H1 (cell line): ENCODE data around the gene GNG14. TPM values are rescaled to one million over a fixed set of nuclear protein-coding genes. Genes with fewer than 3 reads are reported as not detected.

ENCODE experiments used
- CTCF ChIA-PET: fragments of 300-600 bp; sonication (Branson Sonifier 250); formaldehyde crosslinking; loops from one replicate; lab custom pipeline; 2021; ENCODE audit not compliant: partially characterized antibody; lab: Charles Lee
- POLR2A ChIA-PET: fragments of 300-600 bp; sonication (Branson Sonifier 250); formaldehyde crosslinking; loops from one replicate; lab custom pipeline; 2021; ENCODE audit warnings: inconsistent platforms; ENCODE audit not compliant: partially characterized antibody; lab: Charles Lee
- DNase-seq, 2 experiments: peaks; one replicate each; pipeline versions ENCODE4 v3.0.0 to v3.0.0-alpha.2; 2010 to 2022; ENCODE audit warnings: low spot score in 2 of 2, low read depth in 1 of 2, mixed read lengths in 1 of 2
- FAIRE-seq: peaks from 2 replicates; lab custom pipeline; 2011; peaks lifted over from hg19 to GRCh38; lab: Jason Lieb, UNC
- H2AFZ ChIP-seq: 2 replicates; pipeline ENCODE4 v1.8.1; 2012; ENCODE audit warnings: low read length, inconsistent platforms
- H2AK5ac ChIP-seq: 2 replicates; pipeline ENCODE4 v1.6.1; 2013; ENCODE audit warnings: low read depth, low read length
- H2BK120ac ChIP-seq: replicated peaks from 2 replicates; pipeline ENCODE3; 2013; ENCODE audit warnings: low read depth, low read length, inconsistent platforms
- H2BK12ac ChIP-seq: 2 replicates; pipeline ENCODE4 v1.6.1; 2013; ENCODE audit warnings: low read depth, low read length
- H2BK15ac ChIP-seq: 2 replicates; pipeline ENCODE4 v1.6.1; 2013; ENCODE audit warnings: low read length
- H2BK20ac ChIP-seq: 2 replicates; pipeline ENCODE4 v1.6.1; 2013; ENCODE audit warnings: low read length
- H2BK5ac ChIP-seq: 2 replicates; pipeline ENCODE4 v1.6.1; 2013; ENCODE audit warnings: low read depth, low read length
- H3K14ac ChIP-seq: 2 replicates; pipeline ENCODE4 v1.6.1; 2013; ENCODE audit warnings: inconsistent platforms; ENCODE audit not compliant: insufficient read length
- H3K18ac ChIP-seq: 2 replicates; pipeline ENCODE4 v1.6.1; 2013; ENCODE audit warnings: low read length; ENCODE audit errors: extremely low read depth
- H3K23ac ChIP-seq: 2 replicates; pipeline ENCODE4 v1.6.1; 2013; ENCODE audit warnings: inconsistent platforms; ENCODE audit not compliant: insufficient read length
- H3K23me2 ChIP-seq: 2 replicates; pipeline ENCODE4 v1.6.1; 2013; ENCODE audit warnings: low read depth, low read length
- H3K27ac ChIP-seq: 2 replicates; pipeline ENCODE4 v1.6.1; 2011; ENCODE audit warnings: low read depth, low read length, inconsistent platforms
- H3K27me3 ChIP-seq, 4 experiments: replicated peaks in 1 of 4; 1 replicate in 1 of 4; 2 replicates in 3 of 4; pipeline versions ENCODE4 v1.6.1 to v1.8.1; 2011 to 2013; ENCODE audit warnings: low read length in 3 of 4, mild to moderate bottlenecking in 3 of 4, inconsistent platforms in 2 of 4, mixed read lengths in 2 of 4, moderate library complexity in 1 of 4; ENCODE audit not compliant: control insufficient read depth in 3 of 4, insufficient read depth in 3 of 4; ENCODE audit errors: extremely low read depth in 1 of 4
- H3K36me3 ChIP-seq, 4 experiments: 2 replicates each; pipeline versions ENCODE4 v1.6.1 to v1.8.1; 2011 to 2013; ENCODE audit warnings: mild to moderate bottlenecking in 4 of 4, low read length in 3 of 4, moderate library complexity in 2 of 4, control low read depth in 1 of 4, inconsistent platforms in 1 of 4; ENCODE audit not compliant: insufficient read depth in 4 of 4, control insufficient read depth in 2 of 4
- H3K4ac ChIP-seq: replicated peaks from 2 replicates; pipeline ENCODE3; 2013; ENCODE audit warnings: low read length, low read depth, mixed read lengths, inconsistent platforms; ENCODE audit not compliant: insufficient read length
- H3K4me1 ChIP-seq, 4 experiments: replicated peaks in 1 of 4; 1 replicate in 1 of 4; 2 replicates in 3 of 4; pipeline versions ENCODE4 v1.6.1 to v1.8.1; 2011 to 2013; ENCODE audit warnings: low read length in 3 of 4, inconsistent platforms in 2 of 4, mixed read lengths in 1 of 4; ENCODE audit not compliant: insufficient read depth in 4 of 4, control insufficient read depth in 3 of 4
- H3K4me2 ChIP-seq, 2 experiments: 2 replicates each; pipeline versions ENCODE4 v1.6.1 to v1.8.1; 2011 to 2013; ENCODE audit warnings: low read depth in 2 of 2, low read length in 2 of 2, control low read depth in 1 of 2, inconsistent platforms in 1 of 2, mild to moderate bottlenecking in 1 of 2; ENCODE audit not compliant: insufficient read depth in 1 of 2
- H3K4me3 ChIP-seq, 4 experiments: fragments of 200-600, 300-600 bp in 1 of 4; sonication (generic), shearing (Covaris generic), sonication (Bioruptor Twin) in 1 of 4; 2 replicates each; pipeline versions ENCODE4 v1.5.1 to v1.8.1; 2011 to 2016; ENCODE audit warnings: low read length in 4 of 4, low read depth in 3 of 4, control low read depth in 2 of 4, inconsistent platforms in 2 of 4, mild to moderate bottlenecking in 2 of 4, mixed read lengths in 1 of 4, moderate library complexity in 1 of 4; ENCODE audit not compliant: insufficient read depth in 2 of 4; ENCODE audit errors: extremely low read depth in 1 of 4
- H3K56ac ChIP-seq: replicated peaks from 2 replicates; pipeline ENCODE3; 2013; ENCODE audit warnings: low read depth, mild to moderate bottlenecking, mixed read lengths, low read length, inconsistent platforms; ENCODE audit not compliant: insufficient read length
- H3K79me1 ChIP-seq: 2 replicates; pipeline ENCODE4 v1.6.1; 2013; ENCODE audit warnings: low read depth, low read length, control low read depth
- H3K79me2 ChIP-seq, 2 experiments: 2 replicates each; pipeline versions ENCODE4 v1.6.1 to v1.8.1; 2012 to 2013; ENCODE audit warnings: low read length in 2 of 2, mild to moderate bottlenecking in 2 of 2, inconsistent platforms in 1 of 2; ENCODE audit not compliant: insufficient read depth in 2 of 2, control insufficient read depth in 1 of 2
- H3K9ac ChIP-seq, 4 experiments: replicated peaks in 1 of 4; 1 replicate in 1 of 4; 2 replicates in 3 of 4; pipeline versions ENCODE4 v1.6.1 to v1.8.1; 2011 to 2013; ENCODE audit warnings: low read depth in 3 of 4, low read length in 3 of 4, control low read depth in 2 of 4, mild to moderate bottlenecking in 2 of 4, moderate library complexity in 2 of 4, inconsistent platforms in 1 of 4; ENCODE audit errors: extremely low read depth in 1 of 4
- H3K9me3 ChIP-seq, 2 experiments: 2 replicates each; pipeline versions ENCODE4 v1.6.1 to v1.8.1; 2012 to 2013; ENCODE audit warnings: mild to moderate bottlenecking in 2 of 2, moderate library complexity in 2 of 2, control low read depth in 1 of 2, inconsistent platforms in 1 of 2, low read depth in 1 of 2, low read length in 1 of 2, mixed read lengths in 1 of 2; ENCODE audit not compliant: insufficient read depth in 2 of 2
- H4K20me1 ChIP-seq, 2 experiments: replicated peaks in 1 of 2; 2 replicates each; pipeline versions ENCODE3 to v1.8.1; 2011 to 2013; ENCODE audit warnings: inconsistent platforms in 2 of 2, low read length in 2 of 2, mild to moderate bottlenecking in 1 of 2; ENCODE audit not compliant: insufficient read depth in 2 of 2, control insufficient read depth in 1 of 2
- H4K5ac ChIP-seq: 2 replicates; pipeline ENCODE4 v1.6.1; 2013; ENCODE audit warnings: low read length, low read depth, mixed read lengths, inconsistent platforms; ENCODE audit not compliant: insufficient read length
- H4K8ac ChIP-seq: 2 replicates; pipeline ENCODE4 v1.8.0; 2013; ENCODE audit warnings: mild to moderate bottlenecking, moderate library complexity, low read length, inconsistent platforms; ENCODE audit not compliant: insufficient read depth; ENCODE audit errors: extremely low read depth
- H4K91ac ChIP-seq: replicated peaks from 2 replicates; pipeline ENCODE3; 2013; ENCODE audit warnings: low read length, mixed read lengths, inconsistent platforms; ENCODE audit not compliant: insufficient read length
- CBX8 ChIP-seq: fragments of 300-800, 300-1000 bp; sonication (generic); IDR thresholded peaks from 2 replicates; pipeline ENCODE4 v1.7.1; 2016; ENCODE audit warnings: low read depth, low read length, borderline replicate concordance
- POLR2AphosphoS5 ChIP-seq: IDR thresholded peaks from 2 replicates; pipeline ENCODE4 v1.6.1; 2011; ENCODE audit warnings: low read depth, low read length
- WGBS, 2 experiments: shearing (Covaris generic) in 1 of 2; methylation state at CpG; one replicate each; pipeline versions ENCODE4 v1.1.6 to v1.1.7; 2013 to 2015; ENCODE audit warnings: low lambda C conversion rate in 2 of 2, mixed read lengths in 2 of 2, inconsistent platforms in 1 of 2, low coverage in 1 of 2, missing lambda C conversion rate in 1 of 2; ENCODE audit not compliant: insufficient replicate concordance in 2 of 2, insufficient coverage in 1 of 2, insufficient read length in 1 of 2; ENCODE audit errors: extremely low coverage in 1 of 2, missing lambda C conversion rate in 1 of 2; 5-methylcytosine and 5-hydroxymethylcytosine counted together
- polyA plus RNA-seq, 7 experiments: library from polyadenylated mRNA; depleted of rRNA in 3 of 7; stranded (reverse) in 5 of 7; unstranded in 2 of 7; fragments of >200 nt in 5 of 7; fragments of 200-250 nt in 2 of 7; gene quantifications; 1 replicate in 5 of 7; 2 replicates in 1 of 7; 4 replicates in 1 of 7; pipeline versions ENCODE4 v1.2.1 to v1.2.3, GENCODE V29; 2011 to 2013; ENCODE audit warnings: missing spikeins in 2 of 7, mixed read lengths in 2 of 7
- total RNA-seq: library from RNA; stranded (reverse); fragmentation: NEBNext Ultra II Directional; extraction: Animal tissue kit (Norgen Biotek cat#: 25700); gene quantifications from 2 replicates; pipeline ENCODE4 v1.2.1, GENCODE V29; 2021

GNG14 gene
- total and polyA plus RNA-seq, 2 of the 8 experiments (the other 6 are each of a cell fraction or from before 2014, with no cell fraction given): not detected

DNA sequence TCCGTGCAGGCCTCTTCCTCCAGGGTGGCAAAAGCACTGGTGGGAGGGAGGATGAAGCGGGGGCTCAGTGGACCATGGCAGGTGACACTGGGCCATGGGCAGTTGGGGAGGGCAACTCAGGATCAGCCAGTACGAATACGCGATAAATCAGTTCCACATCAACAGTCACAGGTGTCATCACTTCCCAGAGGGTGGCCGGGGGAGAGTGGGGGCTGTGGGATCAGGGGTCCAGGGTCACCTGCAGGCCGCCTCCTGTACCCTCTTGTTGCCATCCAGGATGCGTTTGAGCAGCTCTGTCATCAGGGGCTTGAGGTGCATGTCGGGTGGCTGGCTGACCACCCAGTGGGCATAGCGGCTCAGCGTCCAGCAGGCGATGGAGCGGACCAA is 18.5 kb downstream of the GNG14 start:
- DNase-seq (no peak), FAIRE-seq (no peak)
- no peak overlapping the region for H2BK120ac ChIP-seq
- H3K23ac ChIP-seq: no peak overlapping the region
- no peaks in the 10 kb centered on the region for H3K9me3 ChIP-seq
- no peak overlapping the region for H2AFZ ChIP-seq
- no peaks in the 10 kb centered on the region for H3K23me2 ChIP-seq
- H3K4me2 ChIP-seq: no peak overlapping the region
- no peak overlapping the region for H3K14ac ChIP-seq
- peaks cover 0 to 17% of the 10 kb centered on the region in 2 experiments for H4K20me1 ChIP-seq
- H3K56ac ChIP-seq: no peak overlapping the region
- H3K79me2 ChIP-seq: no peaks in the 10 kb centered on the region
- H3K36me3 ChIP-seq: peaks cover 40 to 77% (median 67%) of the 10 kb centered on the region in 4 experiments
- no peak overlapping the region for H4K5ac ChIP-seq
- no peak overlapping the region for H2BK5ac ChIP-seq
- no peak overlapping the region for H3K4me3 ChIP-seq
- H2AK5ac ChIP-seq: no peak overlapping the region
- TF ChIP-seq POLR2AphosphoS5 (peak; percentile 35), CBX8 (no peak)
- no peak overlapping the region for H3K4ac ChIP-seq
- no peak overlapping the region for H2BK12ac ChIP-seq
- H2BK20ac ChIP-seq: no peak overlapping the region
- H4K91ac ChIP-seq: no peak overlapping the region
- no peak overlapping the region for H2BK15ac ChIP-seq
- ChIA-PET CTCF (interaction anchor here (0.6 to 1.4 kb wide), 6 partner anchors 9 to 191 kb away, joined by 3 to 4 read pairs (median 4); partner anchors contain the start of gene FBXW9), POLR2A (interaction anchor here (2.6 to 6.7 kb wide), 2 partner anchors 9 to 15 kb away, joined by 10 to 50 read pairs; partner anchors contain the start of gene FBXW9)
- H3K9ac ChIP-seq: no peak overlapping the region
- H3K27ac ChIP-seq: no peak overlapping the region
- H3K4me1 ChIP-seq: peaks cover 0 to 5% (median 2%) of the 10 kb centered on the region in 4 experiments; a peak in 2 of 7 replicates
- no peak overlapping the region for H3K18ac ChIP-seq
- no peaks in the 10 kb centered on the region for H3K27me3 ChIP-seq
- 98% methylated on average over 13 of the region's 13 CpGs; no CpG with 5 or more reads in 1 of the 2 experiments for WGBS, 2 experiments
- peak overlapping the region; percentile 76; the same call in 1 of the 2 replicates for H4K8ac ChIP-seq
- no peaks in the 10 kb centered on the region for H3K79me1 ChIP-seq
